Type B pancreatic cell (in vitro differentiated cells): ENCODE measurements around the gene ZNF750. TPM values are rescaled to one million over a fixed set of nuclear protein-coding genes. Genes with fewer than 3 reads are reported as not detected.
A peak's percentile ranks its signal among the peaks of the same experiment; 100 is the strongest.

Experiments
- DNase-seq: peaks from one replicate; pipeline ENCODE4 v3.0.0; 2021; ENCODE audit warnings: mixed read lengths; ENCODE audit not compliant: unreplicated experiment; ENCODE audit errors: extremely low spot score
- H3K27ac Mint-ChIP-seq: 2 replicates; pipeline ENCODE4 v1.8.0; 2021; ENCODE audit warnings: mild to moderate bottlenecking, mixed read lengths
- H3K27me3 Mint-ChIP-seq: 2 replicates; pipeline ENCODE4 v1.8.0; 2021; ENCODE audit warnings: mixed read lengths
- H3K36me3 Mint-ChIP-seq: 2 replicates; pipeline ENCODE4 v1.8.0; 2021; ENCODE audit warnings: mixed read lengths
- H3K4me1 Mint-ChIP-seq: one replicate; pipeline ENCODE4 v1.8.0; 2021; ENCODE audit warnings: mixed read lengths; ENCODE audit not compliant: unreplicated experiment
- H3K4me3 Mint-ChIP-seq: 2 replicates; pipeline ENCODE4 v1.8.0; 2021; ENCODE audit warnings: mild to moderate bottlenecking, mixed read lengths
- H3K9me3 Mint-ChIP-seq: 2 replicates; pipeline ENCODE4 v1.8.0; 2021; ENCODE audit warnings: mixed read lengths
- total RNA-seq: library from RNA; stranded (reverse); gene quantifications from 2 replicates; pipeline ENCODE4 v1.2.1, GENCODE V29; 2021; ENCODE audit warnings: low replicate concordance
- TF ChIP-seq, protein P1 (sequence below): fragments of 200-600 bp; sonication (generic); conservative IDR thresholded peaks from 2 replicates; pipeline ENCODE4 v1.5.0; 2021; ENCODE audit warnings: antibody characterized with exemption, mild to moderate bottlenecking

Gene ZNF750
- total RNA-seq, 1 donor from 2014 or later: 10.3 TPM

DNA sequence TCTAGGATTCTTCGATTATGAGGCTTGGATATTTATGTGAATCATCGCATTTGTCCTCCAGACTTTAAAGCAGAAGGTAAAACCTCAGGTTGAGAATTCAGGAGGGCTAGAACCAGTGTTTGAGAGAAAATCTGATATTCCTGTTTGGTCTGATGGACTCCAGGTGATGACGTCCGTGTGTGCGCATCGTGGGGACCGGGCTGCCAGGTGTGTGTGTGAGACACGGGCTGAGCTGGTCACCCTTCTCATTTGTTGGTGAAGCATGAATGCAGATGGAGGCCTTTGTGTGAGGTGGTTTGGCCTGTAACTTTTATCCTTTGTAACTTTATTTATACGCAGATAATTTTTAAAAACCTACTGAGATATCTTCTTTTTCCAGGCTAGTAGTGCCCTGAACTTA, 42.8 kb downstream of the ZNF750 start:
- TF ChIP-seq, protein P1, sequence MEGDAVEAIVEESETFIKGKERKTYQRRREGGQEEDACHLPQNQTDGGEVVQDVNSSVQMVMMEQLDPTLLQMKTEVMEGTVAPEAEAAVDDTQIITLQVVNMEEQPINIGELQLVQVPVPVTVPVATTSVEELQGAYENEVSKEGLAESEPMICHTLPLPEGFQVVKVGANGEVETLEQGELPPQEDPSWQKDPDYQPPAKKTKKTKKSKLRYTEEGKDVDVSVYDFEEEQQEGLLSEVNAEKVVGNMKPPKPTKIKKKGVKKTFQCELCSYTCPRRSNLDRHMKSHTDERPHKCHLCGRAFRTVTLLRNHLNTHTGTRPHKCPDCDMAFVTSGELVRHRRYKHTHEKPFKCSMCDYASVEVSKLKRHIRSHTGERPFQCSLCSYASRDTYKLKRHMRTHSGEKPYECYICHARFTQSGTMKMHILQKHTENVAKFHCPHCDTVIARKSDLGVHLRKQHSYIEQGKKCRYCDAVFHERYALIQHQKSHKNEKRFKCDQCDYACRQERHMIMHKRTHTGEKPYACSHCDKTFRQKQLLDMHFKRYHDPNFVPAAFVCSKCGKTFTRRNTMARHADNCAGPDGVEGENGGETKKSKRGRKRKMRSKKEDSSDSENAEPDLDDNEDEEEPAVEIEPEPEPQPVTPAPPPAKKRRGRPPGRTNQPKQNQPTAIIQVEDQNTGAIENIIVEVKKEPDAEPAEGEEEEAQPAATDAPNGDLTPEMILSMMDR: no peak
- Mint-ChIP-seq H3K9me3 (peaks cover 5% of the 10 kb centered on the region), H3K4me3 (no peak overlapping the region), H3K27ac (peak overlapping the region; percentile 24), H3K4me1 (peaks cover 21% of the 10 kb centered on the region), H3K27me3 (no peaks in the 10 kb centered on the region), H3K36me3 (peaks cover 20% of the 10 kb centered on the region)
- no peak for DNase-seq

DNA sequence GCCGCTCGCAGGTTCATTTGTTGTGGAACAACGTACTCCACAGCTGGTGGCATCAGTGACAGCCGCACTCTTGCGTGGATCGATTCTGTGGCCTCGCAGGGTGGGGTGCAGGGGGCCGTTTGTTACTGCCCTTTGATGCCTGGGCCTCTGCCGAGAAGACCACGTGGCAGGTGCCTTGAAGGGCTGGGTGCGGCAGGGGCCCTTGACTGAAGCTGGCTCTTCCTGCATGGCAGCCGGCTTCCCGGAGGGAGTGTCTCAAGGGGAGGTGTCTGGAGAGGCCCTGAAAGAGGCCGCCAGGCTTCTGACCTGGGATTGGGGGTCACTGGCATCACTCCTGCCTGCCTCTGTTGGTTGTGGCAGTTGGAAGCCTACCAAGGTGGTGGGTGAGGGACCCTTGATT, 44.2 kb downstream of the ZNF750 start:
- peak overlapping the region; percentile 79 for H3K27ac Mint-ChIP-seq
- H3K36me3 Mint-ChIP-seq: peaks cover 16% of the 10 kb centered on the region
- DNase-seq: no peak
- H3K4me3 Mint-ChIP-seq: no peak overlapping the region
- TF ChIP-seq, protein P1: no peak
- peaks cover 24% of the 10 kb centered on the region for H3K4me1 Mint-ChIP-seq
- no peaks in the 10 kb centered on the region for H3K27me3 Mint-ChIP-seq
- no peaks in the 10 kb centered on the region for H3K9me3 Mint-ChIP-seq

DNA sequence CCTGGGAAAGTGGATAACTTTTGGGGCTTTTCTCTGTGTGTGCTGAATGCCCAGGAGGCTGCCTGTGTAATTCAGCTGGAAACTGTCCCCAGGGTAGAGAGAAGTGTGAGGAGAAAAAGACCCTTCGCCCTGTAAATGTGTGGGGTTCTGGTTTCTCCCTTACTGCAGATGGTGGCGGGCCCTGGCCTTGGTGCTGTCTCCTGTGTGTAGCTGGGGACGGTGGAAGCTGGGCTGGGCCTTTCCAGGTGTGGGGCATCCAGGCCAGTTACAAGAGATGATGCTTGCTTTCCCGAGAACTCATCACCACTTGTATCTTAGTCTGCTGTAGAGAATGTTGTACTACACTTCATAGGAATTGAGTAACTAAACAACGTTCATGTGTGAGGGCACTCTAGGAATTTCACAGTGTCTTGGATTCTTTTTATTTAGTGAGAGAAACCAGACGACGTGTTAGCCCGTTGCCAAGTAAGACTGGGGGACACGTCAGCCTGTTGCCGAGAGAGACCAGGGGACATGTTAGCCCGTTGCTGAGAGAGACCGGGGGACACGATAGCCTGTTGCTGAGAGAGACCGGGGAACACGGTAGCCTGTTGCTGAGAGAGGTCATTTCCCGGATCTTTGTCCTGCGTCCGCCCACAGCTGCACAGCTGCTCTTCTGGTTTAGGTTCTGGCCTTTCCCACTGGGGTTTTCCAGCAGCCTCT, 44.9 kb downstream of the ZNF750 start:
- Mint-ChIP-seq H3K4me3 (no peak overlapping the region), H3K4me1 (peaks cover 25% of the 10 kb centered on the region), H3K27me3 (no peaks in the 10 kb centered on the region), H3K36me3 (peaks cover 14% of the 10 kb centered on the region), H3K9me3 (no peaks in the 10 kb centered on the region), H3K27ac (peak overlapping the region; percentile 79)
- TF ChIP-seq, protein P1: no peak
- DNase-seq: no peak

DNA sequence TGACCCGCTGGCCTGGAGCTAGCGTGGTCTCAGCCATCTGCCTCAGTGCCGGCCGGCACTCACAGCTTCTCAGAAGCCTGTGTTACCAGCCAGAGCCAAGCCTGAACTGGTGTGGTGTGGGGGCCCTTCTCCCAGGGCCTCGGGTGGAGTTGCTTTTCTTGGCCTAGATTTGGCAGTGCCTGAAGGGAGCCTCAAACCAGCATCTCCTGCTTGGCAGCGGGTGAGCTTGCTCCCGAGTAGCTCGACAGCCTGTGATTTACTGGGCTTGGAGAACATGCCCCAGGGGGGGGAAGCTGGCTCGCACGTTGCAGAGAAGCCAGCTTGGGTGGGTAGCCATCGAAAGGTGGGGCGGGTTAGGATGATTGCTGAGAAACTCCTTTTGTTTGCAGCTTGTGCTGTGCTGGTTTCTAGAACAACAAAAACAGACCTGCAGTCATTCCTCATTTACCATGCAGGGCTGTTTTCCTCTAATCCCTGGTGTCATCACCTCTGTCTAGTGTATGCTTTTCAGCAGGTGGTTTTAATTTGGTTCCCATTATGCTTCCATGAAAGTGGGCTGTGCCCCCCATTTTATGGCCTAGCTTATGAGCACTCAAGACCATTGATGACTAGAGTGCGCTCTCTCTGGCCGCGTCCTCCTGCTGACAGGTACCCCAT, 45.7 kb downstream of the ZNF750 start:
- H3K36me3 Mint-ChIP-seq: peaks cover 11% of the 10 kb centered on the region
- TF ChIP-seq, protein P1: no peak
- H3K27me3 Mint-ChIP-seq: no peaks in the 10 kb centered on the region
- H3K4me3 Mint-ChIP-seq: no peak overlapping the region
- peaks cover 29% of the 10 kb centered on the region for H3K4me1 Mint-ChIP-seq
- DNase-seq: no peak
- peak overlapping the region; percentile 79 for H3K27ac Mint-ChIP-seq
- no peaks in the 10 kb centered on the region for H3K9me3 Mint-ChIP-seq

DNA sequence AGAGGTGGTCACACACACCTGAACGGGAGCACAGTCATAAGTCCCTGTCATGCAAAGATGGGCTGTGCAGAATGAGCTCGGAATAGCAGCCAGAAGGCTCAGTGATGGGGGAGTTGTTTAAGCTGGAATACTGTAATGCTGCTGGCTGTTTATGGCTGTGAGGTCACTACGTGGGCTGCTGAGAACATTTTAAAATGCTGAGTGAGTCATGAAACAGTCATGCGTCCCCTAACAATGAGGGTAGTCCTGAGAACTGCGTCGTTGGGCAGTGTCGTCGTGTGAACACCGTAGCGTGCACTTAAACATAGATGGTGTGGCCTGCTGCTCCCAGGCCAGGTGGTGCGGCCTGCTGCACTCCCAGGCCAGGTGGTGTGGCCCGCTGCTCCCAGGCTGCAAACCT, 48.3 kb downstream of the ZNF750 start:
- Mint-ChIP-seq H3K27me3 (no peaks in the 10 kb centered on the region), H3K4me1 (peaks cover 36% of the 10 kb centered on the region), H3K27ac (peak overlapping the region; percentile 27), H3K4me3 (no peak overlapping the region), H3K36me3 (peaks cover 8% of the 10 kb centered on the region), H3K9me3 (no peaks in the 10 kb centered on the region)
- DNase-seq: no peak
- TF ChIP-seq, protein P1: no peak
